ENCODE data around the gene CAT.

CAT gene

GRCh38 chr11:34451053-34451452 lies 12.3 kb downstream of the CAT start:
- H3F3A ChIP-seq (ENCODE audit: insufficient read depth, low read length): no peaks in the 10 kb centered on the region
- H2AFZ ChIP-seq (ENCODE audit: low read length): no peak overlapping the region
- H3K36me3 ChIP-seq (replicated peaks; ENCODE audit: insufficient read depth, low read length): 0 out of 2 replicates have a peak, but pooled peaks cover 3% of the 10 kb centered on the region
- no peak overlapping the region for H3K4me3 ChIP-seq (ENCODE audit: low read length)
- H3K27ac ChIP-seq (ENCODE audit: low read length): no peak overlapping the region
- H4K20me1 ChIP-seq (ENCODE audit: insufficient read depth, low read length): no peaks in the 10 kb centered on the region
- no peak for DNase-seq
- no peaks in the 10 kb centered on the region for H3K9me2 ChIP-seq (replicated peaks; ENCODE audit: insufficient read depth, low read length)
- H3K4me2 ChIP-seq (ENCODE audit: low read depth, low read length): no peak overlapping the region
- no peaks in the 10 kb centered on the region for H3K9me3 ChIP-seq (replicated peaks; ENCODE audit: insufficient read depth, low read length)
- TF ChIP-seq EZH2phosphoT487 (IDR thresholded peaks at IDR 0.05; ENCODE audit: low read length) (no peak), EZH2 (optimal IDR thresholded peaks at IDR 0.05; ENCODE audit: low read depth, low read length) (no peak), CTCF (IDR thresholded peaks at IDR 0.05; ENCODE audit: low read length) (no peak)
- no peaks in the 10 kb centered on the region for H3K4me1 ChIP-seq (ENCODE audit: low read length)
- H3K79me2 ChIP-seq (ENCODE audit: low read length): no peaks in the 10 kb centered on the region
- H3K9ac ChIP-seq (ENCODE audit: low read length): no peak overlapping the region
- H3K27me3 ChIP-seq (replicated peaks; ENCODE audit: insufficient read depth, low read length): no peaks in the 10 kb centered on the region

- Histone ChIP-seq H3K4me2 (ENCODE audit: low read depth, low read length) (no peak overlapping the region), H2AFZ (ENCODE audit: low read length) (no peak overlapping the region), H3F3A (ENCODE audit: insufficient read depth, low read length) (no peaks in the 10 kb centered on the region), H3K9ac (ENCODE audit: low read length) (no peak overlapping the region), H3K9me3 (replicated peaks; ENCODE audit: insufficient read depth, low read length) (no peaks in the 10 kb centered on the region), H3K36me3 (replicated peaks; ENCODE audit: insufficient read depth, low read length) (0 out of 2 replicates have a peak, but pooled peaks cover 3% of the 10 kb centered on the region), H3K27me3 (replicated peaks; ENCODE audit: insufficient read depth, low read length) (no peaks in the 10 kb centered on the region), H3K27ac (ENCODE audit: low read length) (no peak overlapping the region), H3K4me3 (ENCODE audit: low read length) (no peak overlapping the region), H3K9me2 (replicated peaks; ENCODE audit: insufficient read depth, low read length) (no peaks in the 10 kb centered on the region), H3K79me2 (ENCODE audit: low read length) (no peaks in the 10 kb centered on the region), H3K4me1 (ENCODE audit: low read length) (no peaks in the 10 kb centered on the region), H4K20me1 (ENCODE audit: insufficient read depth, low read length) (no peaks in the 10 kb centered on the region)
- DNase-seq: no peak
- no peak for TF ChIP-seq EZH2 (optimal IDR thresholded peaks at IDR 0.05; ENCODE audit: low read depth, low read length)
- no peak for TF ChIP-seq CTCF (IDR thresholded peaks at IDR 0.05; ENCODE audit: low read length)
- TF ChIP-seq EZH2phosphoT487 (IDR thresholded peaks at IDR 0.05; ENCODE audit: low read length): no peak
Observed at GRCh38 chr11:34454308-34455032, 15.7 kb downstream of the CAT start.

GRCh38 chr11:34457607-34458006 lies 18.9 kb downstream of the CAT start:
- Histone ChIP-seq H3K4me1 (ENCODE audit: low read length) (no peaks in the 10 kb centered on the region), H3K9me2 (replicated peaks; ENCODE audit: insufficient read depth, low read length) (no peaks in the 10 kb centered on the region), H4K20me1 (ENCODE audit: insufficient read depth, low read length) (no peaks in the 10 kb centered on the region), H3K4me3 (ENCODE audit: low read length) (no peak overlapping the region), H2AFZ (ENCODE audit: low read length) (no peak overlapping the region), H3K36me3 (replicated peaks; ENCODE audit: insufficient read depth, low read length) (0 out of 2 replicates have a peak, but pooled peaks cover 3% of the 10 kb centered on the region), H3K9me3 (replicated peaks; ENCODE audit: insufficient read depth, low read length) (no peaks in the 10 kb centered on the region), H3K27me3 (replicated peaks; ENCODE audit: insufficient read depth, low read length) (no peaks in the 10 kb centered on the region), H3K27ac (ENCODE audit: low read length) (no peak overlapping the region), H3K79me2 (ENCODE audit: low read length) (no peaks in the 10 kb centered on the region), H3K9ac (ENCODE audit: low read length) (no peak overlapping the region), H3K4me2 (ENCODE audit: low read depth, low read length) (no peak overlapping the region), H3F3A (ENCODE audit: insufficient read depth, low read length) (no peaks in the 10 kb centered on the region)
- TF ChIP-seq EZH2phosphoT487 (IDR thresholded peaks at IDR 0.05; ENCODE audit: low read length) (no peak), CTCF (IDR thresholded peaks at IDR 0.05; ENCODE audit: low read length) (no peak), EZH2 (optimal IDR thresholded peaks at IDR 0.05; ENCODE audit: low read depth, low read length) (no peak)
- no peak for DNase-seq

All from MM.1S (cell line).